Stimulated activated CD8-positive, alpha-beta memory T cell treated with anti-CD3 and anti-CD28 coated beads, Interleukin-7, amount 100 ng/mL, for 1 hour (primary cell): ENCODE results near the gene IL23A.

Experiments
- DNase-seq, 2 donors: peaks; one replicate each; pipeline ENCODE4 v3.0.0-alpha.2; 2020; ENCODE audit warnings: low read depth in 2 of 2

Gene IL23A

GRCh38 chr12:56361487-56362129 lies 22.9 kb downstream of the IL23A start:
- DNase-seq, result no peak

GRCh38 chr12:56362130-56363059 lies 23.7 kb downstream of the IL23A start, which contains the start of gene APOF:
Gene APOF, minus strand, starts transcription at chr12:56362857. Its CDS starts 112 bp downstream, at chr12:56362745.
- DNase-seq, result no peak

- no peak for DNase-seq
Observed at GRCh38 chr12:56366948-56367347, 28.3 kb downstream of the IL23A start.

GRCh38 chr12:56373515-56373914 lies 34.8 kb downstream of the IL23A start:
- no peak for DNase-seq

- no peak for DNase-seq
Observed at GRCh38 chr12:56374726-56375597, 36.3 kb downstream of the IL23A start.

GRCh38 chr12:56375598-56376434 lies 37.1 kb downstream of the IL23A start:
- DNase-seq, result no peak

- DNase-seq, result no peak
Observed at GRCh38 chr12:56377310-56377988, 38.8 kb downstream of the IL23A start.

GRCh38 chr12:56377989-56378316 lies 39.3 kb downstream of the IL23A start:
- DNase-seq, result no peak

- no peak for DNase-seq
Observed at GRCh38 chr12:56382611-56383010, 43.9 kb downstream of the IL23A start.

- no peak for DNase-seq
Observed at GRCh38 chr12:56385873-56386272, 47.2 kb downstream of the IL23A start.

GRCh38 chr12:56387152-56387736 lies 48.6 kb downstream of the IL23A start:
- no peak for DNase-seq

GRCh38 chr12:56389412-56389811 lies 50.7 kb downstream of the IL23A start:
- DNase-seq, result no peak
